ENCODE measurements around the gene AIF1L.

AIF1L gene

DNA sequence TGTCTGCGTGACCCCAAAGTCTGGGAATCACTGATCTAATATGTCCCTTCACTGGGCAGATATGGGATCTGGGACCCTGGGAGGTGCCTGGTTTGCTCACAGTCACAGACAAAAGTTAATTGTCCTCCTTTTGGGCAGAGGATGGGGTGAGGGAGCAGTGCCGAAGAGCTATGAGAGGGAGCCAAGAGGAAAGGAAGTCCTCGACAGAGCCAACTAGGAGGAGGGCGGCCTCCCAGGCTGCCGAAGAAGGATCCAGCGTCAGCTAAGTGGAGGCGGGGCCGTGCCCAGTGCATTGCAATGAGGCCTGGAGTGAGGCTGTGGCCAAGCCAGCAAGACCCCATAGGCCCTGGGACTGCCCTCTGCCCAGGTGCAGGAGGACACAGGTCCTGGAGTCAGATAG, 11.4 kb downstream of the AIF1L start:
- no peak overlapping the region for H3K9ac ChIP-seq (ENCODE audit: low read length)
- H3F3A ChIP-seq (ENCODE audit: insufficient read depth): no peaks in the 10 kb centered on the region
- H3K4me3 ChIP-seq (ENCODE audit: insufficient read depth, low read length, poor library complexity, severe bottlenecking): no peak overlapping the region
- no peak overlapping the region for H3K27ac ChIP-seq (ENCODE audit: low read depth, low read length)
- H2AFZ ChIP-seq (ENCODE audit: low read depth, low read length, severe bottlenecking): no peak overlapping the region
- no peaks in the 10 kb centered on the region for H3K9me3 ChIP-seq (ENCODE audit: insufficient read depth, low read length)
- H3K27me3 ChIP-seq (ENCODE audit: low read length): no peaks in the 10 kb centered on the region
- H3K36me3 ChIP-seq (ENCODE audit: low read length): no peaks in the 10 kb centered on the region
- no peaks in the 10 kb centered on the region for H3K9me2 ChIP-seq (replicated peaks; ENCODE audit: insufficient read depth, low read length)
- TF ChIP-seq EZH2phosphoT487 (conservative IDR thresholded peaks at IDR 0.05; ENCODE audit: low read length): no peak
- TF ChIP-seq, protein P1, sequence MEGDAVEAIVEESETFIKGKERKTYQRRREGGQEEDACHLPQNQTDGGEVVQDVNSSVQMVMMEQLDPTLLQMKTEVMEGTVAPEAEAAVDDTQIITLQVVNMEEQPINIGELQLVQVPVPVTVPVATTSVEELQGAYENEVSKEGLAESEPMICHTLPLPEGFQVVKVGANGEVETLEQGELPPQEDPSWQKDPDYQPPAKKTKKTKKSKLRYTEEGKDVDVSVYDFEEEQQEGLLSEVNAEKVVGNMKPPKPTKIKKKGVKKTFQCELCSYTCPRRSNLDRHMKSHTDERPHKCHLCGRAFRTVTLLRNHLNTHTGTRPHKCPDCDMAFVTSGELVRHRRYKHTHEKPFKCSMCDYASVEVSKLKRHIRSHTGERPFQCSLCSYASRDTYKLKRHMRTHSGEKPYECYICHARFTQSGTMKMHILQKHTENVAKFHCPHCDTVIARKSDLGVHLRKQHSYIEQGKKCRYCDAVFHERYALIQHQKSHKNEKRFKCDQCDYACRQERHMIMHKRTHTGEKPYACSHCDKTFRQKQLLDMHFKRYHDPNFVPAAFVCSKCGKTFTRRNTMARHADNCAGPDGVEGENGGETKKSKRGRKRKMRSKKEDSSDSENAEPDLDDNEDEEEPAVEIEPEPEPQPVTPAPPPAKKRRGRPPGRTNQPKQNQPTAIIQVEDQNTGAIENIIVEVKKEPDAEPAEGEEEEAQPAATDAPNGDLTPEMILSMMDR (IDR thresholded peaks at IDR 0.05; ENCODE audit: insufficient read depth, low read length, poor library complexity, severe bottlenecking): no peak
- no peak overlapping the region for H3K4me2 ChIP-seq (ENCODE audit: low read depth, low read length, poor library complexity, severe bottlenecking)
- no peaks in the 10 kb centered on the region for H4K20me1 ChIP-seq (ENCODE audit: low read depth, low read length)
- H3K79me2 ChIP-seq (ENCODE audit: insufficient read depth, low read length): no peaks in the 10 kb centered on the region

DNA sequence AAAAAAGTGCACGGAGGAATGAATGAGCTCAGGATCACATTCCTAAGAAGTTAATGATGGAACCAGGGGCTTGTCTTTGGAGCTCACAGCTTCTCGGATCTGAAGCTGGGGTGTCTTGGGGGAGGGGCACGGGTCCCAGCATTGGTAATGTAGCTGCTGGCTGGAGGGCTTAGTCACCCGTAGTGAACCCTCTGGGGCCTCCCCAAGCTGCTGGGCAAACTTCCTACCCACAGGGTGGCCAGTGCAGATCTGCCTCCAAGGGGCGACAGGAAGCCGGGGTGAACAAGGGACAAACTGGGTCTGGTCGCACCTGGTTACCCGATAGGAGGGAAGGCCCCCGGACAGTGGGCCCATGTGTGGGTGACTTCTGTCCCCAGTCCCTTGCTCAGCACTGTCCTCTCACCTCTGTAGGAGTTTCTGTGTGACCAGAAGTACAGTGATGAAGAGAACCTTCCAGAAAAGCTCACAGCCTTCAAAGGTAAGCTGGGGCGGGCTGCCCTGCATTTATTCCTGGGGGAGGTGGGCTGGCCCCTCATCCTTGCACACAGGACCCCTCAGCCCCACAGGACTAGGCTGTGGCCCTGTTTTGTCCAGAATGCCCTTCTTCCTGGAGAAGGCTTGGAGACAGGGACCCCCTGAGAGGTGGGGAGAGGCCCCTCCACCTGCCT, 15.0 kb downstream of the AIF1L start:
- Histone ChIP-seq H2AFZ (ENCODE audit: low read depth, low read length, severe bottlenecking) (no peak overlapping the region), H3K27me3 (ENCODE audit: low read length) (no peaks in the 10 kb centered on the region), H3K4me2 (ENCODE audit: low read depth, low read length, poor library complexity, severe bottlenecking) (no peak overlapping the region), H3K9ac (ENCODE audit: low read length) (no peak overlapping the region), H3K79me2 (ENCODE audit: insufficient read depth, low read length) (no peaks in the 10 kb centered on the region), H3K27ac (ENCODE audit: low read depth, low read length) (no peak overlapping the region), H3K9me2 (replicated peaks; ENCODE audit: insufficient read depth, low read length) (no peaks in the 10 kb centered on the region), H3K36me3 (ENCODE audit: low read length) (no peaks in the 10 kb centered on the region), H3K4me3 (ENCODE audit: insufficient read depth, low read length, poor library complexity, severe bottlenecking) (no peak overlapping the region), H3F3A (ENCODE audit: insufficient read depth) (no peaks in the 10 kb centered on the region), H4K20me1 (ENCODE audit: low read depth, low read length) (no peaks in the 10 kb centered on the region), H3K9me3 (ENCODE audit: insufficient read depth, low read length) (no peaks in the 10 kb centered on the region)
- TF ChIP-seq, protein P1 (IDR thresholded peaks at IDR 0.05; ENCODE audit: insufficient read depth, low read length, poor library complexity, severe bottlenecking): no peak
- TF ChIP-seq EZH2phosphoT487 (conservative IDR thresholded peaks at IDR 0.05; ENCODE audit: low read length): no peak

DNA sequence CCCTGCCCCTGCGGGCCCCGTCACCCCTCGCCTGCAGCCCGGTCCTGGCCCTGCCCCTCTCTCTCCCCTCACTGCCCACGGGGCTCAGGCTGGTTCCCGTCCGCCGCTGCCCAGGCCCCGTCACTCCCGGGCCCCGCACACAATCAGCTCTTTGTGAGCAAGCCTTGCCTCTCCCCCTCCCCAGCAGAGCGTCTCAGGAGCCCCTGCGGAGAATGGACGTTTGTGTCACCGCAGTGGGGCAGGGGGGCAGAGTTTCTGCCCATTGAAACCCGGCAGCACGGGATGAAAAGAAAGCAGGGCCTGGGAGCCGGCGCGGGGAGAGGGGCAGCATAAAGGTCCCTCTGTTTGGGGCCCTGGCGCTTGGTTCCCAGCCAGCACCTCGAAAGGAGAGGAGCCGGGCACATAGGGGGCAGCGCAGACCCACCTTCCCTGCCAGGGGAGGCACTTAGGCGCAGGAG, 15.6 kb downstream of the AIF1L start:
- Histone ChIP-seq H4K20me1 (ENCODE audit: low read depth, low read length) (no peaks in the 10 kb centered on the region), H3K4me2 (ENCODE audit: low read depth, low read length, poor library complexity, severe bottlenecking) (no peak overlapping the region), H3K27ac (ENCODE audit: low read depth, low read length) (no peak overlapping the region), H3K9ac (ENCODE audit: low read length) (no peak overlapping the region), H3K9me3 (ENCODE audit: insufficient read depth, low read length) (no peaks in the 10 kb centered on the region), H3K79me2 (ENCODE audit: insufficient read depth, low read length) (no peaks in the 10 kb centered on the region), H3K9me2 (replicated peaks; ENCODE audit: insufficient read depth, low read length) (no peaks in the 10 kb centered on the region), H2AFZ (ENCODE audit: low read depth, low read length, severe bottlenecking) (no peak overlapping the region), H3K27me3 (ENCODE audit: low read length) (no peaks in the 10 kb centered on the region), H3K4me3 (ENCODE audit: insufficient read depth, low read length, poor library complexity, severe bottlenecking) (no peak overlapping the region), H3F3A (ENCODE audit: insufficient read depth) (no peaks in the 10 kb centered on the region), H3K36me3 (ENCODE audit: low read length) (no peaks in the 10 kb centered on the region)
- TF ChIP-seq EZH2phosphoT487 (conservative IDR thresholded peaks at IDR 0.05; ENCODE audit: low read length): no peak
- TF ChIP-seq, protein P1 (IDR thresholded peaks at IDR 0.05; ENCODE audit: insufficient read depth, low read length, poor library complexity, severe bottlenecking): no peak
